HEK293 (cell line): Measurements from ENCODE around the gene KDM2B.

Source experiments
- CTCF ChIA-PET: fragments of 350-600 bp; formaldehyde crosslinking; extraction: SDS; loops from one replicate; lab custom pipeline; 2021; ENCODE audit warnings: antibody characterized with exemption; lab: Yijun Ruan, JAX
- POLR2A ChIA-PET: fragments of 300-600 bp; formaldehyde crosslinking; extraction: SDS; loops from one replicate; lab custom pipeline; 2020; ENCODE audit warnings: antibody characterized with exemption, inconsistent platforms; lab: Yijun Ruan, JAX
- H3K27ac ChIP-seq: fragments of 200-500 bp; sonication (Bioruptor generic); 2 replicates; pipeline ENCODE4 v1.5.1; 2014; ENCODE audit warnings: low read depth, low read length, control low read depth, inconsistent platforms; ENCODE audit errors: extremely low read depth
- H3K36me3 ChIP-seq, 2 experiments: fragments of 200-500 bp in 1 of 2; sonication (Bioruptor generic) in 1 of 2; 1 replicate in 1 of 2; 2 replicates in 1 of 2; pipeline ENCODE4 v1.5.1; 2014 to 2017; ENCODE audit warnings: inconsistent platforms in 2 of 2, low read length in 2 of 2; ENCODE audit not compliant: control insufficient read depth in 2 of 2, insufficient read depth in 1 of 2
- H3K4me1 ChIP-seq: fragments of 200-500 bp; sonication (Bioruptor generic); 2 replicates; pipeline ENCODE4 v1.5.1; 2014; ENCODE audit warnings: mild to moderate bottlenecking, low read length, inconsistent platforms; ENCODE audit not compliant: control insufficient read depth, insufficient read depth
- H3K4me3 ChIP-seq: 2 replicates; pipeline ENCODE4 v1.5.1; 2011; ENCODE audit warnings: low read depth, mild to moderate bottlenecking, control low read depth, low read length, moderate library complexity
- H3K9me3 ChIP-seq: fragments of 200-500 bp; sonication (Bioruptor generic); 2 replicates; pipeline ENCODE4 v1.5.1; 2014; ENCODE audit warnings: low read depth, low read length, inconsistent platforms; ENCODE audit not compliant: control insufficient read depth, insufficient read depth
- BCL11A ChIP-seq: fragments of 450-650 bp; formaldehyde crosslinking; IDR thresholded peaks from 2 replicates; pipeline ENCODE4 v1.5.1; 2016; ENCODE audit warnings: low read depth, missing biosample characterization, missing genetic modification characterization
- OSR2 ChIP-seq: fragments of 450-650 bp; formaldehyde crosslinking; IDR thresholded peaks from 2 replicates; pipeline ENCODE4 v1.5.1; 2016; ENCODE audit warnings: missing biosample characterization, missing genetic modification characterization
- SP3 ChIP-seq: fragments of 450-650 bp; formaldehyde crosslinking; IDR thresholded peaks from 2 replicates; pipeline ENCODE4 v1.5.1; 2016; ENCODE audit warnings: missing biosample characterization, missing genetic modification characterization
- ZBTB48 ChIP-seq: fragments of 450-650 bp; formaldehyde crosslinking; IDR thresholded peaks from 2 replicates; pipeline ENCODE4 v1.5.1; 2016; ENCODE audit warnings: missing biosample characterization, missing genetic modification characterization
- ZFP37 ChIP-seq: fragments of 450-650 bp; formaldehyde crosslinking; IDR thresholded peaks from 2 replicates; pipeline ENCODE4 v1.5.1; 2016; ENCODE audit warnings: missing biosample characterization, missing genetic modification characterization
- ZNF112 ChIP-seq: fragments of 450-650 bp; formaldehyde crosslinking; IDR thresholded peaks from 2 replicates; pipeline ENCODE4 v1.5.0; 2017; ENCODE audit warnings: missing biosample characterization, missing genetic modification characterization
- ZNF138 ChIP-seq: fragments of 450-650 bp; formaldehyde crosslinking; IDR thresholded peaks from 2 replicates; pipeline ENCODE4 v1.5.1; 2016; ENCODE audit warnings: missing biosample characterization, missing genetic modification characterization, borderline replicate concordance
- ZNF175 ChIP-seq: fragments of 450-650 bp; formaldehyde crosslinking; IDR thresholded peaks from 2 replicates; pipeline ENCODE4 v1.5.1; 2016; ENCODE audit warnings: missing biosample characterization, missing genetic modification characterization
- ZNF335 ChIP-seq: fragments of 450-650 bp; formaldehyde crosslinking; conservative IDR thresholded peaks from 2 replicates; pipeline ENCODE4 v1.5.1; 2016; ENCODE audit warnings: missing biosample characterization, missing genetic modification characterization
- ZNF398 ChIP-seq: fragments of 450-650 bp; formaldehyde crosslinking; IDR thresholded peaks from 2 replicates; pipeline ENCODE4 v1.5.1; 2017; ENCODE audit warnings: missing biosample characterization, missing genetic modification characterization
- ZNF501 ChIP-seq: fragments of 450-650 bp; formaldehyde crosslinking; IDR thresholded peaks from 2 replicates; pipeline ENCODE4 v1.5.1; 2016; ENCODE audit warnings: missing biosample characterization, missing genetic modification characterization
- ZNF610 ChIP-seq: fragments of 450-650 bp; formaldehyde crosslinking; IDR thresholded peaks from 2 replicates; pipeline ENCODE4 v1.5.1; 2016; ENCODE audit warnings: missing biosample characterization, missing genetic modification characterization, borderline replicate concordance
- ZNF664 ChIP-seq: fragments of 450-650 bp; formaldehyde crosslinking; IDR thresholded peaks from 2 replicates; pipeline ENCODE4 v1.5.1; 2016; ENCODE audit warnings: missing biosample characterization, missing genetic modification characterization
- ZNF707 ChIP-seq: fragments of 450-650 bp; formaldehyde crosslinking; IDR thresholded peaks from 2 replicates; pipeline ENCODE4 v1.5.1; 2016; ENCODE audit warnings: missing biosample characterization, missing genetic modification characterization
- TF ChIP-seq, protein P1 (sequence below): fragments of 450-650 bp; formaldehyde crosslinking; conservative IDR thresholded peaks from 2 replicates; pipeline ENCODE4 v1.5.1; 2016; ENCODE audit warnings: low read depth, missing biosample characterization, missing genetic modification characterization

Gene KDM2B

GRCh38 chr12:121626087-121626852 is 45.4 kb upstream of the KDM2B start, which contains the start of gene ORAI1 (continued):
- TF ChIP-seq, protein P1, sequence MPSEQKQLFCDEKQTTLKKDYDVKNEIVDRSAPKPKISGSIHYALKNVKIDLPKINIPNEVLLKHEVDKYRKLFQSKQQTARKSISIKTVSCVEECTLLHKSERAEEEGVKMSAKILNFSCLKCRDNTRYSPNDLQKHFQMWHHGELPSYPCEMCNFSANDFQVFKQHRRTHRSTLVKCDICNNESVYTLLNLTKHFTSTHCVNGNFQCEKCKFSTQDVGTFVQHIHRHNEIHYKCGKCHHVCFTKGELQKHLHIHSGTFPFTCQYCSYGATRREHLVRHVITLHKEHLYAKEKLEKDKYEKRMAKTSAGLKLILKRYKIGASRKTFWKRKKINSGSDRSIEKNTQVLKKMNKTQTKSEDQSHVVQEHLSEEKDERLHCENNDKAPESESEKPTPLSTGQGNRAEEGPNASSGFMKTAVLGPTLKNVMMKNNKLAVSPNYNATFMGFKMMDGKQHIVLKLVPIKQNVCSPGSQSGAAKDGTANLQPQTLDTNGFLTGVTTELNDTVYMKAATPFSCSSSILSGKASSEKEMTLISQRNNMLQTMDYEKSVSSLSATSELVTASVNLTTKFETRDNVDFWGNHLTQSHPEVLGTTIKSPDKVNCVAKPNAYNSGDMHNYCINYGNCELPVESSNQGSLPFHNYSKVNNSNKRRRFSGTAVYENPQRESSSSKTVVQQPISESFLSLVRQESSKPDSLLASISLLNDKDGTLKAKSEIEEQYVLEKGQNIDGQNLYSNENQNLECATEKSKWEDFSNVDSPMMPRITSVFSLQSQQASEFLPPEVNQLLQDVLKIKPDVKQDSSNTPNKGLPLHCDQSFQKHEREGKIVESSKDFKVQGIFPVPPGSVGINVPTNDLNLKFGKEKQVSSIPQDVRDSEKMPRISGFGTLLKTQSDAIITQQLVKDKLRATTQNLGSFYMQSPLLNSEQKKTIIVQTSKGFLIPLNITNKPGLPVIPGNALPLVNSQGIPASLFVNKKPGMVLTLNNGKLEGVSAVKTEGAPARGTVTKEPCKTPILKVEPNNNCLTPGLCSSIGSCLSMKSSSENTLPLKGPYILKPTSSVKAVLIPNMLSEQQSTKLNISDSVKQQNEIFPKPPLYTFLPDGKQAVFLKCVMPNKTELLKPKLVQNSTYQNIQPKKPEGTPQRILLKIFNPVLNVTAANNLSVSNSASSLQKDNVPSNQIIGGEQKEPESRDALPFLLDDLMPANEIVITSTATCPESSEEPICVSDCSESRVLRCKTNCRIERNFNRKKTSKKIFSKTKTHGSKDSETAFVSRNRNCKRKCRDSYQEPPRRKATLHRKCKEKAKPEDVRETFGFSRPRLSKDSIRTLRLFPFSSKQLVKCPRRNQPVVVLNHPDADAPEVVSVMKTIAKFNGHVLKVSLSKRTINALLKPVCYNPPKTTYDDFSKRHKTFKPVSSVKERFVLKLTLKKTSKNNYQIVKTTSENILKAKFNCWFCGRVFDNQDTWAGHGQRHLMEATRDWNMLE (tag by site-specific recombination), result no peak
- peak; percentile 49 for TF ChIP-seq ZNF335 (tag by site-specific recombination)
- TF ChIP-seq OSR2 (tag by site-specific recombination), result peak; percentile 78
- TF ChIP-seq SP3, result peak; percentile 91
- 0 out of 2 replicates have a peak, but pooled peaks have one; percentile 25 for TF ChIP-seq ZNF610 (tag by site-specific recombination)
- no peak for TF ChIP-seq ZFP37 (tag by site-specific recombination)
- 0 out of 2 replicates have a peak, but pooled peaks have one; percentile 26 for TF ChIP-seq ZBTB48 (tag by site-specific recombination)
- 0 out of 2 replicates have a peak, but pooled peaks have one; percentile 40 for TF ChIP-seq ZNF501
- TF ChIP-seq ZNF664 (tag by site-specific recombination), result no peak
- TF ChIP-seq ZNF707, result no peak
- no peak for TF ChIP-seq ZNF138 (tag by site-specific recombination)
- no peak for TF ChIP-seq ZNF112 (tag by site-specific recombination)
- TF ChIP-seq, all 188 proteins: peak for 42

GRCh38 chr12:121620333-121620891 is 39.6 kb upstream of the KDM2B start:
- Histone ChIP-seq H3K4me1 (0 out of 2 replicates have a peak, but pooled peaks cover 2% of the 10 kb centered on the region), H3K36me3 (no peaks in the 10 kb centered on the region), H3K4me3 (no peak overlapping the region), H3K27ac (no peak overlapping the region), H3K9me3 (no peaks in the 10 kb centered on the region)
- CTCF ChIA-PET, result interaction anchor here (0.6 to 2.4 kb wide), 3 partner anchors 9 to 145 kb away, joined by 3 to 11 read pairs (median 3); no protein-coding TSS in a partner anchor
- POLR2A ChIA-PET, result interaction anchor here (0.7 kb wide), 1 partner anchor 9 kb away, joined by 5 read pairs; no protein-coding TSS in a partner anchor
- TF ChIP-seq BCL11A (tag by site-specific recombination) (no peak), ZNF175 (no peak), ZFP37 (tag by site-specific recombination) (no peak), ZNF398 (tag by site-specific recombination) (0 out of 2 replicates have a peak, but pooled peaks have one; percentile 33)
